Measurements from ENCODE around the gene SEMA3B.

- no peak for TF ChIP-seq POLR2A (IDR thresholded peaks at IDR 0.05)
- TF ChIP-seq, protein P1, sequence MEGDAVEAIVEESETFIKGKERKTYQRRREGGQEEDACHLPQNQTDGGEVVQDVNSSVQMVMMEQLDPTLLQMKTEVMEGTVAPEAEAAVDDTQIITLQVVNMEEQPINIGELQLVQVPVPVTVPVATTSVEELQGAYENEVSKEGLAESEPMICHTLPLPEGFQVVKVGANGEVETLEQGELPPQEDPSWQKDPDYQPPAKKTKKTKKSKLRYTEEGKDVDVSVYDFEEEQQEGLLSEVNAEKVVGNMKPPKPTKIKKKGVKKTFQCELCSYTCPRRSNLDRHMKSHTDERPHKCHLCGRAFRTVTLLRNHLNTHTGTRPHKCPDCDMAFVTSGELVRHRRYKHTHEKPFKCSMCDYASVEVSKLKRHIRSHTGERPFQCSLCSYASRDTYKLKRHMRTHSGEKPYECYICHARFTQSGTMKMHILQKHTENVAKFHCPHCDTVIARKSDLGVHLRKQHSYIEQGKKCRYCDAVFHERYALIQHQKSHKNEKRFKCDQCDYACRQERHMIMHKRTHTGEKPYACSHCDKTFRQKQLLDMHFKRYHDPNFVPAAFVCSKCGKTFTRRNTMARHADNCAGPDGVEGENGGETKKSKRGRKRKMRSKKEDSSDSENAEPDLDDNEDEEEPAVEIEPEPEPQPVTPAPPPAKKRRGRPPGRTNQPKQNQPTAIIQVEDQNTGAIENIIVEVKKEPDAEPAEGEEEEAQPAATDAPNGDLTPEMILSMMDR (IDR thresholded peaks at IDR 0.05 in 4 of 5, conservative IDR thresholded peaks at IDR 0.05 in 1 of 5): no peak
Observed at GRCh38 chr3:50269460-50269859, 513 bp downstream of the SEMA3B start.
